Ecto neural progenitor cell (in vitro differentiated cells): ENCODE data around the gene TM4SF18.

ENCODE experiments used
- DNase-seq: peaks from one replicate; pipeline ENCODE4 v3.0.0-alpha.2; 2018; ENCODE audit warnings: low spot score

TM4SF18 gene

GRCh38 chr3:149330609-149331331 lies 2.7 kb downstream of the TM4SF18 start:
- no peak for DNase-seq

GRCh38 chr3:149327156-149327555 lies 6.3 kb downstream of the TM4SF18 start:
- no peak for DNase-seq

- DNase-seq = no peak
Observed at GRCh38 chr3:149325581-149325980, 7.9 kb downstream of the TM4SF18 start.

GRCh38 chr3:149324332-149324731 lies 9.1 kb downstream of the TM4SF18 start:
- no peak for DNase-seq

GRCh38 chr3:149321640-149322039 lies 11.8 kb downstream of the TM4SF18 start:
- DNase-seq = no peak

GRCh38 chr3:149321136-149321535 lies 12.3 kb downstream of the TM4SF18 start:
- DNase-seq = no peak

- no peak for DNase-seq
Observed at GRCh38 chr3:149319750-149320149, 13.7 kb downstream of the TM4SF18 start.

GRCh38 chr3:149317072-149317471 lies 16.4 kb downstream of the TM4SF18 start:
- no peak for DNase-seq

GRCh38 chr3:149316437-149316836 lies 17.0 kb downstream of the TM4SF18 start:
- no peak for DNase-seq

GRCh38 chr3:149315694-149316093 lies 17.7 kb downstream of the TM4SF18 start:
- DNase-seq = no peak

- no peak for DNase-seq
Observed at GRCh38 chr3:149314807-149315578, 18.4 kb downstream of the TM4SF18 start.

- DNase-seq = no peak
Observed at GRCh38 chr3:149313542-149313941, 19.9 kb downstream of the TM4SF18 start.

GRCh38 chr3:149310796-149311534 lies 22.5 kb downstream of the TM4SF18 start:
- no peak for DNase-seq

- no peak for DNase-seq
Observed at GRCh38 chr3:149307435-149307783, 26.0 kb downstream of the TM4SF18 start.

GRCh38 chr3:149306751-149307434 lies 26.5 kb downstream of the TM4SF18 start:
- no peak for DNase-seq

- DNase-seq = no peak
Observed at GRCh38 chr3:149305376-149305775, 28.1 kb downstream of the TM4SF18 start.

GRCh38 chr3:149299938-149300801 lies 33.3 kb downstream of the TM4SF18 start:
- no peak for DNase-seq

- DNase-seq = no peak
Observed at GRCh38 chr3:149296972-149297371, 36.5 kb downstream of the TM4SF18 start.

GRCh38 chr3:149292666-149293065 lies 40.8 kb downstream of the TM4SF18 start:
- no peak for DNase-seq

GRCh38 chr3:149291178-149291577 lies 42.3 kb downstream of the TM4SF18 start:
- no peak for DNase-seq

GRCh38 chr3:149288655-149289054 lies 44.8 kb downstream of the TM4SF18 start:
- DNase-seq = no peak
